ENCODE results near the gene SLC20A1. TPM values are rescaled to one million over a fixed set of nuclear protein-coding genes. Genes with fewer than 3 reads are reported as not detected.

The SLC20A1 gene
- total and polyA plus RNA-seq, 4 donors: 26.2 to 51.4 (median 38.6) TPM

GRCh38 chr2:112708968-112709367 is 63.2 kb downstream of the SLC20A1 start:
- ATAC-seq (ENCODE audit: insufficient read depth, low FRiP score): no peak
- WGBS, 2 donors: 62 to 69% methylated on average over 10 of the region's 10 CpGs
- Histone ChIP-seq H3K4me1 (ENCODE audit: control insufficient read depth in 5 of 5, insufficient read depth in 5 of 5, low read length in 5 of 5) (peaks cover 0 to 1% (median 0%) of the 10 kb centered on the region in 5 donors), H3K4me3 (no peak overlapping the region), H3K9me3 (ENCODE audit: control insufficient read depth in 4 of 4, insufficient read depth in 3 of 4, low read length in 3 of 4) (no peaks in the 10 kb centered on the region), H3K27me3 (ENCODE audit: control insufficient read depth in 3 of 3, insufficient read depth in 3 of 3, low read length in 2 of 3) (no peaks in the 10 kb centered on the region), H3K9ac (ENCODE audit: insufficient read depth in 1 of 2, low read length in 2 of 2) (no peak overlapping the region), H3K27ac (ENCODE audit: low read depth in 1 of 2, low read length in 1 of 2) (peak overlapping the region in 1 of 2 donors; percentile 43), H3K36me3 (ENCODE audit: control insufficient read depth in 4 of 4, insufficient read depth in 4 of 4, low read length in 4 of 4) (no peaks in the 10 kb centered on the region)
- TF ChIP-seq CTCF (IDR thresholded peaks at IDR 0.05; ENCODE audit: control extremely low read depth, extremely low read depth): no peak
- DNase-seq: peak in 1 of 3 donors; percentile 39

- Histone ChIP-seq H3K36me3 (ENCODE audit: control insufficient read depth in 4 of 4, insufficient read depth in 4 of 4, low read length in 4 of 4) (no peaks in the 10 kb centered on the region), H3K27ac (ENCODE audit: low read depth in 1 of 2, low read length in 1 of 2) (no peak overlapping the region), H3K9ac (ENCODE audit: insufficient read depth in 1 of 2, low read length in 2 of 2) (no peak overlapping the region), H3K27me3 (ENCODE audit: control insufficient read depth in 3 of 3, insufficient read depth in 3 of 3, low read length in 2 of 3) (no peaks in the 10 kb centered on the region), H3K9me3 (ENCODE audit: control insufficient read depth in 4 of 4, insufficient read depth in 3 of 4, low read length in 3 of 4) (no peaks in the 10 kb centered on the region), H3K4me1 (ENCODE audit: control insufficient read depth in 5 of 5, insufficient read depth in 5 of 5, low read length in 5 of 5) (peaks cover 0 to 1% (median 0%) of the 10 kb centered on the region in 5 donors), H3K4me3 (no peak overlapping the region)
- no peak for TF ChIP-seq CTCF (IDR thresholded peaks at IDR 0.05; ENCODE audit: control extremely low read depth, extremely low read depth)
- 83 to 91% methylated on average over 6 of the region's 6 CpGs for WGBS, 2 donors
- DNase-seq (no peak), ATAC-seq (ENCODE audit: insufficient read depth, low FRiP score) (no peak)
Measured at GRCh38 chr2:112709703-112710102, 64.0 kb downstream of the SLC20A1 start.

GRCh38 chr2:112710956-112711750 is 65.4 kb downstream of the SLC20A1 start:
- no peak for TF ChIP-seq CTCF (IDR thresholded peaks at IDR 0.05; ENCODE audit: control extremely low read depth, extremely low read depth)
- no peak overlapping the region for H3K4me3 ChIP-seq
- H3K9ac ChIP-seq (ENCODE audit: insufficient read depth in 1 of 2, low read length in 2 of 2): no peak overlapping the region
- DNase-seq: no peak
- no peaks in the 10 kb centered on the region for H3K36me3 ChIP-seq (ENCODE audit: control insufficient read depth in 4 of 4, insufficient read depth in 4 of 4, low read length in 4 of 4)
- no peak for ATAC-seq (ENCODE audit: insufficient read depth, low FRiP score)
- peaks cover 0 to 1% (median 0%) of the 10 kb centered on the region in 5 donors for H3K4me1 ChIP-seq (ENCODE audit: control insufficient read depth in 5 of 5, insufficient read depth in 5 of 5, low read length in 5 of 5)
- H3K27me3 ChIP-seq (ENCODE audit: control insufficient read depth in 3 of 3, insufficient read depth in 3 of 3, low read length in 2 of 3): no peaks in the 10 kb centered on the region
- WGBS, 2 donors: 81 to 83% methylated on average over 9 of the region's 9 CpGs
- H3K27ac ChIP-seq (ENCODE audit: low read depth in 1 of 2, low read length in 1 of 2): no peak overlapping the region
- no peaks in the 10 kb centered on the region for H3K9me3 ChIP-seq (ENCODE audit: control insufficient read depth in 4 of 4, insufficient read depth in 3 of 4, low read length in 3 of 4)
